Panc1 (cell line): ENCODE data around the gene FEN1.

Experiments used
- SIN3A ChIP-seq: IDR thresholded peaks from 2 replicates; pipeline ENCODE4 v1.6.1; 2012; ENCODE audit warnings: low read depth, mild to moderate bottlenecking, low read length, moderate library complexity, borderline replicate concordance; ENCODE audit not compliant: insufficient read depth
- TF ChIP-seq, protein P1 (sequence below): fragments of 450-650 bp; IDR thresholded peaks from 2 replicates; pipeline ENCODE4 v1.5.1; 2017; ENCODE audit warnings: mild to moderate bottlenecking

DNA sequence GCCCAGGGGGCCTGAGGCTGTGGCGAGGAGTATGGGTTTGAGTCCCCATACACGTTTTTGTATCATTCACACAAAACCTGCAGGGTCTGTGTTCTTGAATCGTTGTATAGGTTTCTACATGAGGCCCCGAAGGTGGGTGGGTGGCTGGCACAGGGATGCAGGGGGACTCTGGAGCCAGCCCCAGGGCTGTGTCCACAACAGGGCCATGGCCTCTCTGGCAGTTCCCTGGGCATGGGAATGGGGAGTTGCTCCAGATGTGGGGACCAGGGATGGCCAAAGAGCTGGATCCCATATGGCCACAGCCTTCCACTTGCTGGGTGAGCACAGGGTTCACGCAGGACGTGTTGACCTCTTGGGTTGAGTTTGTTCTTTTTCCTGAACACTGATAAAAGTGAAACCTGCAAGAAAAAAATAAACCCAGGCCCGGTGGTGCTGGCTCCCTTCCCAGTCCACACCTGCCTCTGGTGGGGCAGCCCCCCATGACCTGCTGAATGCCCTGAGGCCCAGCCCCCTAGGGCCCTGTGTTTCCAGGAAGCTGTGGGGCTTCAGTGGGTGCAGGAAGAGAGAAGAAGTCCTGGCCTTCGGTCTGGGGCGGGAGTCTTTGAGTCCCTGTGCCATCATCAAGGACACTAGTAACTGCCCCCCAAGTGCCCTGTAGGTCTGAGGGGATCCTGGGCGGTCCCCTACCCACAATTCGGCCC lies 24.2 kb upstream of the FEN1 start:
- TF ChIP-seq, protein P1, sequence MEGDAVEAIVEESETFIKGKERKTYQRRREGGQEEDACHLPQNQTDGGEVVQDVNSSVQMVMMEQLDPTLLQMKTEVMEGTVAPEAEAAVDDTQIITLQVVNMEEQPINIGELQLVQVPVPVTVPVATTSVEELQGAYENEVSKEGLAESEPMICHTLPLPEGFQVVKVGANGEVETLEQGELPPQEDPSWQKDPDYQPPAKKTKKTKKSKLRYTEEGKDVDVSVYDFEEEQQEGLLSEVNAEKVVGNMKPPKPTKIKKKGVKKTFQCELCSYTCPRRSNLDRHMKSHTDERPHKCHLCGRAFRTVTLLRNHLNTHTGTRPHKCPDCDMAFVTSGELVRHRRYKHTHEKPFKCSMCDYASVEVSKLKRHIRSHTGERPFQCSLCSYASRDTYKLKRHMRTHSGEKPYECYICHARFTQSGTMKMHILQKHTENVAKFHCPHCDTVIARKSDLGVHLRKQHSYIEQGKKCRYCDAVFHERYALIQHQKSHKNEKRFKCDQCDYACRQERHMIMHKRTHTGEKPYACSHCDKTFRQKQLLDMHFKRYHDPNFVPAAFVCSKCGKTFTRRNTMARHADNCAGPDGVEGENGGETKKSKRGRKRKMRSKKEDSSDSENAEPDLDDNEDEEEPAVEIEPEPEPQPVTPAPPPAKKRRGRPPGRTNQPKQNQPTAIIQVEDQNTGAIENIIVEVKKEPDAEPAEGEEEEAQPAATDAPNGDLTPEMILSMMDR, result no peak
- no peak for TF ChIP-seq SIN3A
